NCI-H2227 (cell line): ENCODE measurements around the gene TPK1.
"Not testable (repeated sequence)": the region's sequence is repeated elsewhere in the genome, so short reads cannot be mapped to it uniquely, and the experiment has no call there.

Experiments used
- DNase-seq: peaks from one replicate; lab custom pipeline; 2025; ENCODE audit not compliant: unreplicated experiment; lab: John Stamatoyannopoulos, UW

The TPK1 gene

DNA sequence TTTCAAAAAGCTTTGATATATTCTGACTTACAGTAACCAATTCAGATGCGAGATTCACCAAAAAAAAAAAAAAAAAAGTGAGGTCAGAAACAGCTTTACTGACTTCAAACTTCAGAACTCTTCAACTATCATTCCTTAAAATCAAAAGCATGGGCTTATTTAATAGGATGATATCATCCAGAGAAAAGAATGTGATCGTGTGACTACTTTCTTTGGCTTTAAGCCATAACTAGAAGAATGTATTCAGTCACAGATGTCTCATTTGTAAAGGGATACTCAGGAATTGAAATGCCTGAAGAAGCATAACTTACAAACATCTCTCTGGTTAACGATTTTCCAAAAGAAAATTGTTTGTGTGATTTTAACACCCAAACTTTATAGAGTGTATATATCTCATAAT, 11.5 kb downstream of the TPK1 start:
- no peak for DNase-seq

DNA sequence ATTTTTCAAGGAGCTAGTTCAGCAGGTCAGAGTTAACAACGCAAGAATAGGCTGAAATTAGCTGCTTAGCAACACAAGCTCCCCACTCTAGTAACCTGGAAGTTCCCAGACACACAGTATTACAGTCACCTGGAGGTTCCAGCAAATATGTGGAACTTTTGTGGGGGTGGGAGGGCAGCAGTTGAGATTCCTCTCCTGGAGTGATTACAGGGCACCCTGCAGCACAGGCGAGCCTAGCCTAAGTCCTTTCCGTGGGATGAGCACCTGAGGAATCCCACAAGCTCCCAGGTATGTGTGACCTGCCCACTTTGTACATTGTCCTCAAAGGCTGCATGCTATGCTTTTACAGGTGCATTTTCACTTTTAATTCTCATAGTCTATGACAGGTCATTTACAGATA, 13.6 kb downstream of the TPK1 start:
- no peak for DNase-seq

DNA sequence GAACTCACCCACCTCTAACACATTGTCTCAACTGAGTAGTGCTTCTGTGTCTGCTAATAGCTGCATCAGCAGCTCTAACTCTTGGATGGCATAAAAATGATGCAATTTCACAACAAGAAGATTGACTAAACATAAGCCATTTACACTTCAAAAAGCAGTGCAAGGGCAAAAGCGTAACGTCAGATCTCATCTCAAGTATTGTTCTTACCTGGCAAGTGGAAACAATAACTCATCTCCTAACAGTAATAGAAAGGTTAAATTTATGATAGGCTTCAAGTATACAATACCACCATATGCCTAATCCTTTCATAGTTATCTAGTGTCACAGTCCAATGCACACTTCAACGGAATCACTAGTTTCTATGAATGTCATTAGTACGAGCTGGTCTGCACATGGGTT, 14.8 kb downstream of the TPK1 start:
- DNase-seq = no peak

DNA sequence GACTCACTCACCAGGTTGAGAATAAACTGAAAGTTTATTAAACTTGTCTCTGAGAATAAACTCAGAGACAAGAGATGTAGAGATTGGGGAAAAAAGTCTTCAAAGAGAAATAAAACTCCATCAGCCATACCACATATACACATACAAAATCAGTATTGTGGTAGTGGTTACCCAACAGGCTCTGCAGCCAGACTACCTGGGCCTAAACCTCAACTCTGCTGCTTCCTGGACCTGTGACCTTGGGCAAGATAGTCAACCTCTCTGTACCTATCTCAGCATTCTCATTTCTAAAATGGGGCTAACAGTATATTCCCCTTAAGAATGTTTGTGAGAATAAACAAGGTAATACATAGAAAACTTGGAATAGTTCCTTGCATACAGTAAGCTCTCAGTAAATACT, 15.3 kb downstream of the TPK1 start:
- DNase-seq = no peak

DNA sequence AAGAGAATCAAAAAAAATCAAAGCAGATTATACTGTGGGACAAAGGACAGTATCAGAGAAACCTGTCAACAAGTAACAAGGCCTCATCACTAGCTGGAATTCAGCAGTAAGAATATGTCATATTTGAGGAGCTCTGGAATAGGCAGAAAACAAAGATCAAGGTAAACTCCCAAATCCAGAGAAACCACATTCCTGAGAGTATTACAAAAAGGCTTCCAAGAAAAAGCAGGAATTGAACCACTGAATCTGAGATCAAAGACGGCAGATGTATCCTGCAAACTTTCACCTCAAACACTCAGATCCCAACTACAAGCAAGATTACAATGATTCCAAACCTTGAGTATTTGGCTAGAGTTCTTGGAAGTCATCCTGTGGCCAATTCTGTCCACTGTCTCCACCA, 16.3 kb downstream of the TPK1 start:
- no peak for DNase-seq

DNA sequence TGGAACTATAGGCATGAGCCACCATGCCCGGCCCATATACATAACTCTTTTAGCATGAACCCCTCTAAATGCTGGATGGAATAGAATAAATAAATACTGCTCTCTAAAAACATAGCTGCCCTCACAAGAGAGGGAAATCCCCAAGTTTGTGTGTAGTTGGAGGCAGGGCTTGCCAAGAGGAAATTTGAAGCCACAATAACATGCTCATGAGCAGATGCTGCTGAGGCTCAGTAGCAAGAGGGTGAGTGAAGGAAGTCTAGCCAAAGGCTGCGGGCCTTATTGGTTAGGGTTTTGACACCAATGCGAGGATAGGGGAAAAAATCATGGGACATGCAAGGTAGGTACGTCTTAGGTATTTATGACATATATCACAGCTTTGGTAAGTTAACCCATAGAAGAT, 17.3 kb downstream of the TPK1 start:
- no peak for DNase-seq

DNA sequence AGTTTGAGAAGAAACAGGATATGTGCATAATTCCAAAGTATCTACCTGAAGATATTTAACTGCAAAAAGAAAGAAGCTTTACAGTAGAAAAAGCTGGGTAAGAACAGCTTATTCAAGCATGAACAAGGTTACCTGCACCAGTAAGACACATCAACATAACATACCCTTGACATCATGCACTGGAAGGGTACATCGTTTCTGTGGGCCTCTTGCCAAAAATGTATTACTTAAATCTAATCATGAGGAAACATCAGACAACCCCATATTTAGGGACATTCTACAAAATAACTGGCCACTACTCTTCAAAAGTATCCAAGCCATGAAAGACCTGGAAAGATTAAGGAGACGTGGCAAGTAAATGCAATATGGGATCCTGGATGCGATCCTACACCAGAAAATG, 18.9 kb downstream of the TPK1 start:
- DNase-seq = no peak

DNA sequence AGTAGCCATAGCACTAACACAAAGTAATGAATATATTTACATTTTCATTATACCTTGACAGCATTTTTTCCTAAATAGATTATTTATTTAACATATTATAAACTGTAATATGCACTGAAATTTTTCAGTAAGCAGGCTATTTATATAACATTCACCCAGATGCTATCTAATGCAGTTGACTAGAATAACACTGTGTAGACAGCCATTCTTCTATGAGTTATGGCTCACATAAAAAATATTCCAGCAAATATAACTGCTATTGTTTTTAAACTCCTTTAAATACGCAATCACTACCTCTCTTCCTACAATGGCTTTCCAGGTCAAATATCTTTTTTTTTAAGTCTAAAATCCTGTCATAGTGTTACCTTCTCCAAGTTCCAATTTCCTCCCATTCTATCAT, 21.6 kb downstream of the TPK1 start:
- DNase-seq = no peak

DNA sequence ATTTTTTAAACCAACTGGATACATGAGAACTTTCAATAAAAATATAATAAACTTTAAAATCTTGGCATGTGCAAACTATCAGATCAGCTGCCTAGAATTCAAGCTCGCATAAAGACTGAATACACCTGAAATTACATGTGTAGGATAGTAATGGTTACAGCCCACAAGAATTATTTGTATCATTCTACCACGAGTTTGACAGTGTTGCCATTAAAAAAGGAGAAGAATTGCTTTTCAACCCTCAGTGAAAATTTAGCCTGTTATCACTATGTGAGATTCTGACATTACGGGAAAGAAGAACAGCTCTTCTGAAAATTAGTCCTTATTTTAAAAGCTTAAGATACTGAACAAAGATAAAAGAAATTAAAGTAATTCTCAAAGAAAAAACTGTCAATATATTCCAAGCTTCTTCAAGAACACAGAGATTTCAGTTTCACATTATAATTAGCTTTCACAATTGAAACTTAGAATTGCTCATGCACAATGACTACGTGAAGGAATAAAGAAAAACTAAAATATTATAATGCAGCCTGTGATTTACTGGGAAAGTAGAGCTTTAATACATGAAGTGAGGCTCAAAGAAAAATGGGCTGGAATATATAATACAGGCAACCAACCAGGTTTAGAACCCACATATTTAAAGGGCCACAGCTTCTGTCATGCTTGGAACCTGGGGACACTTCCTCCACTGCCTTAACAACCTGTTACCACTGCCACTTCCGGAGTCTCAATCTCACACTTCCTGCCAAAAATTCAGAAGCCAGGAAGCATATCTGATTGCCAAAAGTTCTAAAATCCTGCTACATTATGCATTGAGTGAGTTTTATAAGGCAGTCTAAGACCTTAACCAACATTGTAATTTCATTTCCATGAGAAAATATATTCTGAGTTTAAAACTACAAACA, 23.2 kb downstream of the TPK1 start:
- no peak for DNase-seq

DNA sequence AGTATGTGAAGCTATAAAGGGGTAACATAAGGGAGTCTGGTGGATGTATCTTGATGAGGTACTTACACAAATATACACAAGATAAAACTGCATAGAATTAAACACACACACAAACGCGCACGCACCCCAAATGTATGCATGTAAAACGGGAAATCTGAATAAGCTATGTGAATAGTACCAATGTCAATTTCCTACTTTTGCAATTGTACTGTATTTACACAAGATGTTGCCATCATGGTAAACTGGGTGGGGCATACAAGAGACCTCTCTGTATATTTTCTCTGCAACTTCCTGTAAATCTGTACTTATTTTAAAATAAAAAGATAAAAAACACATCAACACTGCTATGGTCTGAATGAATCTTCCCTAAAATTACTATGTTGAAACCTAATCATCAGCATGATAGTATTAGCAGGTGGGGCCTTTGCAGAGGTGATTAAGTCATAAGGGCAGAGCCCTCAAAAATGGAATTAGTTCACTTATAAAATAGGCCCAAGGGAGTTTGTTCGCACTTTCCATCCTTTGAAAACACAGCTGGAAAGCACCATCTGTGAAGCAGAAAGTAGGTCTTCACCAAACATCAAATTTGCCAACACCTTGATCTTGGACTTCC, 30.1 kb downstream of the TPK1 start:
- no peak for DNase-seq

DNA sequence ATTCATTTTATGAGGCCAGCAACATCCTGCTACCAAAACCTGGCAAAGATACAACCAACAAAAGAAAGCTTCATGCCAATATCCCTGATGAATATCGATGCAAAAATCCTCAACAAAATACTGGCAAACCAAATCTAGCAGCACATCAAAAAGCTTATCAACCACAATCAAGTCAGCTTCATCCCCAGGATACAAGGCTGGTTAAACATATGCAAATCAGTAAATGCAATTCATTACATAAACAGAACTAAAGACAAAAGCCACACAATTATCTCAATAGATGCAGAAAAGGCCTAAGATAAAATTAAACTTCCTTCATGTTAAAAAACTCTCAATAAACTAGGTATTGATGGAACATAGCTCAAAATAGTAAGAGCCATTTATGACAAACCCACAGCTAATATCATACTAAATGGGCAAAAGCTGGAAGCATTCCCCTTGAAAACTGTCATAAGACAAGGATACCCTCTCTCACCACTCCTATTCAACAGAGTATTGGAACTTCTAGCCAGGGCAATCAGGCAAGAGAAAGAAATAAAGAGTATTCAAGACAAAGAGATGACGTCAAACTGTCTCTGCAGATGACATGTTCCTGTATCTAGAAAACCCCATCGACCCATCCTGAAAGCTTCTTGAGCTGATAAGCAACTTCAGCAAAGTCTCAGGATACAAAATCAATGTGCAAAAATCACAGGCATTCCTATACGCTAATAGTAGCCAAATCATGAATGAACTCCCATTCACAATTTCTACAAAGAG, 35.0 kb downstream of the TPK1 start:
- not testable (repeated sequence) for DNase-seq

DNA sequence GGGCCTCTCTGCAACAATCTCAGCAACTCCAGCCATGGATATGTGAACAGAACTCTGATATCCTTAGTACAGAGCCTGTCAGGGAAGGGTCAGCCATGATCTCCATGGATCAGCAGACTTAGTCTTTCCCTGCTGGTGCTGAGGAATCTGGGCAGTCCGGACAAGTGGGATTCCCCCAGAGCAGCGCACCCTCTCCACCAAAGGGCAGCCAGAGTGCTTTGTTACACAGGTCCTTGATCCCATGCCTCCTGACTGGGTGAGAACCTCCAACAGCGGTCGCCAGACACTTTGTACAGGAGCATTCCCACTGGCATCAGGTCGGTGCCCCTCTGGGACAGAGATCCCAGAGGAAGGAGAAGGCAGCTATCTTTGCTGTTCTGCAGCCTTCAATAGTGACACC, 38.9 kb downstream of the TPK1 start:
- DNase-seq = no peak

DNA sequence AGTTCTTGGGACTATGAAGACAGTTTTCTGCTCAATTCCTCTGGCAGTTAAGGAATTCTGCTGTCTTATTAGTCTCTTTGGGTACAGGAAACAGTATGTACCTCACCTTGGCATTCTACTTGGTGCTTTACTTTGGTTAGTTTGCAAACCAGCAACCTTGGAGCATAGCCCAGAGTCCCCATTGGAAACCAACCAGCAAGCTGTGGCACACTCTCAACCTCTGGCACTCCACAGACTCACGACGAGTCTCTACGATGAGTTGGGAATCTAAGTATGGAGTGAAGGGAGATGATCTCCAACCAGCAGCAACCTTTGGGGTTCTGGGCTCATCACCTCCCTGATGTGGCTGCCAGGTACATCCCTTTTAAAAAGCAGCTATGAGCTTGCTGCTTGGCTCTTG, 43.8 kb downstream of the TPK1 start:
- no peak for DNase-seq

DNA sequence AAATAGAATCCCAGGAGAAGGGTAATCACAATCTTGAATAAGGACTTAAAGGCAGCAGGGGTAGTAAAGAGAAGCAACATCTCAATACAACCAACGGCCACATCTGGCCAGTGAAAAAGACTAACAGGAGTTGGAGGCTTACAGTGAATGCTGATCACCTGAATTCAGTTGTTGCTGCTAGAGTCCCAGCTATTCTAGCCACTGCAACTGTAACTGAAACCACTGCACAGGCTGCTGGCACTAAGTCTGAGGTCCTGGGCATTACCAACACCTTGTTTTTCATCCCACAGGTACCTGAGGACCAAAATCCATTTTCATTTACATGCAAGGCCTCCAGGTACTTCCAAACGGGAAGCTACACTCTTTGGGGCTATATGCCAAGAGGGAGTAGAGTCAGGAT, 44.4 kb downstream of the TPK1 start:
- no peak for DNase-seq

DNA sequence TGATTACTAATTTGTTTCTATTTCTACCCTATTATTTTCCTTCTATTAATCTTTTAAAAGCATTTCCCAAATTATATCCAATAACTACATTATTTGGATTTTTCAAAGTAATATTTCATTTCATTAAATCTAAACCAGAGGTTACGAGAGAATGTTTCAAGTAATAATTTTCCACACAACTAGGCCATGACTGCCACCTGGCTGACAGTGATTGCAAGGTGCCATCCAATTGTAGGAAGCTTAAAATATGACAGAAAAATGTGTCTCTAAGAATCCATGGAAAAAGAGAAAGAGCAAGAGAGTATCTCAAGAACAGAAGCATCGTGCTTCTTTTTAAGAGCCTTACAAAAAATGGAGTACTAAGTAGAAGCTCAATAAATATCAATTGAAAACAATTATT, 48.7 kb downstream of the TPK1 start:
- no peak for DNase-seq

DNA sequence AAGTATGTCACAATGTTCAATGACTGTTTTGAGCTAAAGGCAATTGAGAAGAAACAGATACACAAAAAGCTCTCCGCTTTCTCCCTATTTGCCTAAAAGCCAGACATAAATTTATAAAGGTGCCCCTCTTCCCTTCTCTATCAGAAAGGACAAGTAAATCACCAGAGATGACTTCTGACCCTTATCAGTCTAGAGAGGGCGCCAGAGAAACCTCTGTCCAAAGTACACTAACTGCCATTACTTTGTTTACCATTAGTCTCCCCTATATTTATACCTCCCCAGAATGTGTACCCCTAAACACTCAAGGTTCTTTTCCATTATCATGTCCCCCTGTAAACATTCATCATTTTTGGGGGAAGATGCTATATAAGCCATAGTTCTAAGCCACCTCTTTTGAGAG, 49.3 kb downstream of the TPK1 start:
- DNase-seq = no peak

DNA sequence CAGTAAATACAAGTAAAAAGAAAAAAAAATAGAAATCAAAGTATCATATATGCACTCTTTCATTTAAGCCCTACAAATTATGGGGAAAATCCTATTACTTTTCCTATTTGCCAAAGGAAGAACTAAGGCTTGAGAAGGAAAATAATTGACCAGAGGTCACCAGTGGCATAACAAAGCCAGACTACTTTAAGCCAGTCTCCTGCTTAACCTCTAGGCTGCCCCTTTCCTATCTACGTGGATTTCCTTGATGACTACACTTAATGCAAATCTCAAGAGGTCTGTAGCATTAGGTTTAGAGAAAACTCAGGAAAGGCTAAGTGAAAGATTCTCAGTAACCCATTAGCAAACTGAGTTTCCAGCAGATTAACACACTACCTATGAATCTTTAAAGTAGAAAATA, 49.8 kb downstream of the TPK1 start:
- DNase-seq = no peak

DNA sequence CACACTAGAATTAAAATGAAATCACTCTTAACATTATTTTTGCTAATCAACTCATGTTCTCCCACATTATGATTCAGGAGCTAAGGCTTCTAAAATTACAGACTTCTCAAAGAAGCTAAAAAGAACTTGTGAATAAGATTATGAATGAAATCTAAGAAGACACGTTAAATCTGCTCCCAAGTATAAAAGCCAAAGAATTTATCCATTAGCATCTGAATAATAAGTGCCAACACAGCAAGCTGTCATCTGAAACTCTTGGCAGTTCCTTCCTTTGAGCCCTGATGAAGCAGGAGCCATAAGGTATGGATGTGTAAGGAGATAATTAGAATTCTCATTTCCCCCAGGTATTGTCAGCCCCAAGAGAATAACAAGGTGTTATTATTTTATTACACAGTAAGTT, 50.3 kb downstream of the TPK1 start:
- no peak for DNase-seq

DNA sequence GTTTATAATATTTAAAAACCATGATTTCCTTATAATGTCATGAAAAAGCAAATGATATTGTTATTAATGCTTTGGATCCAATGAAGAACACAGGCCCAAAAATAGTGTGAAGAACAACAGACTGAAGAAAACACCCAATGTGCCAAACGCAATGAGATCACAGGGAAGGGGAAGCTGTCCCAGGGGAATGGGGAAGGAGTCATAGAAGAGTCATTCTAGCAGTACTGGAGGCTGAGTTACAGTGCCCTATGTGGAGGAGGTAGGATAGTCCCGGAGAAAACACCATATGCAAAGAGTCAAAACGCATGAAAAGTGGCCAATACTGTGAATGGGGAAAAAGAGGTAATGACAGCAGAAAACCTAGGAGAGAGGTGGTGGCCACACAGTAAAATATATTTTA, 50.9 kb downstream of the TPK1 start:
- no peak for DNase-seq

DNA sequence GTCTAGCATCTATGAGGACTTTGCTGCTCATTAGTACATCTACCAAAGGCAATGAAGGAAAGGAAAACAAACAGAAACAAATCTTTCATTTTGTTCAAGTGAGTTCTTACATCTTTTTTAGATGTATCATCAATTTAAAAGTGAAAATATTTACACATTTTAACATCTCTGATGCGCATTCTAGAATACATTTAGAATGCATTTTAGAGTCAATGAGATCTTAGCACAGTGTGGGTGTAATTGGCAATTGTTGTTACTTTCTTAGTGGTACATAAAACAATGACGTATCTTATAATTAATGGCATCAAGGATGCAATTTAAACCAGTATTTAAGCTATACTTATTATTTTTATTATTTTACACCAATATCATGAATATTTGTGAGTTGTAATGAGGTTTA, 51.4 kb downstream of the TPK1 start:
- DNase-seq = no peak

DNA sequence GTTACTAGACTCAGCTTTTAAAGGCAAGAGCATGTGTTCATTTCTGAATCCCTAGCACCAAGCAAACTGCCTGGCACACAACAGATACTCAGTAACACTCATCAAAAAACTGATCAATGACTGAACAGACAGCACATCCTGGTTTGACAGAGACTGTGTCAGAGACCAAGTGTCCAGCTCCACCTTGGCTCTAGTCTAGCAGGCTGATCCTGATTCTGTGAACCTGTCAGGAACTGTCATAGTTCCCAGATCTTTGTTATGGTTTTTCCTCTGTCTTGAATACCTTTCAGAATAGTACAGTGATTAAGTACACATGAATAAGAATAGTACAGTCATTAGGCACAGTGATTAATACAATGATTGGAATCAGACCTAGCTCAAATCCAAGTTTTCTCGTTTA, 53.0 kb downstream of the TPK1 start:
- DNase-seq = no peak

DNA sequence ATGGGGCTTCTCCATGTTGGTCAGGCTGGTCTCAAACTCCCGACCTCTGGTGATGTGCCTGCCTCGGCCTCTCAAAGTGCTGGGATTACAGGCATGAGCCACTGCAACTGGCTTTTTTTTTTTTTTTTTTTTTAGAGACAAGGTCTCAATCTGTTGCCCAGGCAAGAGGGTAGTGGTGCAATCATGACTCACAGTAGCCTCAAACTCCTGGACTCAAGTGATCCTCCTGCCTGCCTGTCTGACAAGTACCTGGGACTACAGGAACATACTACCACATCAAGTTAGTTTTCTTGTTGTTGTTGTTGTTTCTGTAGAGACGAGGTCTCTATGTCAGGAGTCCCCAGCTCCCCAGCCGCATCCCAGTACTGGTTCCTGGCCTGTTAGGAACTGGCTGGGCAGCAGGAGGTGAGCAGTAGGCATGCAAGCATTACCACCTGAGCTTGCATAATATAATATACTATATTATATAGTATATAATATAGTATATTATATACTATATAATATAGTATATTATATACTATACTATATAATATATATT, 55.7 kb downstream of the TPK1 start:
- no peak for DNase-seq
